Activated T-helper 1 cell treated with anti-CD3 and anti-CD28 coated beads, Interleukin-12 subunit alpha, Interleukin-12 subunit beta, Interleukin-2, Interleukin-4 antibody, amounts not matched to agents 30 ng/mL and 10 ng/mL and 1 ng/mL, durations not matched to agents 14 hours and 24 hours and 36 hours (primary cell): ENCODE results near the gene SLC66A3. TPM values are rescaled to one million over a fixed set of nuclear protein-coding genes. Genes with fewer than 3 reads are reported as not detected.

Experiments used
- DNase-seq: peaks from one replicate; pipeline ENCODE4 v3.0.0; 2021; ENCODE audit warnings: low spot score
- H3K27ac Mint-ChIP-seq: one replicate; pipeline ENCODE4 v1.8.0; 2021; ENCODE audit warnings: mild to moderate bottlenecking, mixed read lengths
- H3K27me3 Mint-ChIP-seq: one replicate; pipeline ENCODE4 v1.8.0; 2022; ENCODE audit warnings: mild to moderate bottlenecking, moderate library complexity, mixed read lengths; ENCODE audit not compliant: insufficient read depth
- H3K36me3 Mint-ChIP-seq: one replicate; pipeline ENCODE4 v1.8.0; 2021; ENCODE audit warnings: low read depth, mixed read lengths
- H3K4me1 Mint-ChIP-seq: one replicate; pipeline ENCODE4 v1.8.0; 2021; ENCODE audit warnings: low read depth, mixed read lengths
- H3K4me3 Mint-ChIP-seq: one replicate; pipeline ENCODE4 v1.8.0; 2021; ENCODE audit warnings: mild to moderate bottlenecking, moderate library complexity, mixed read lengths
- H3K9me3 Mint-ChIP-seq: one replicate; pipeline ENCODE4 v1.8.0; 2021; ENCODE audit warnings: mixed read lengths
- intact Hi-C: fragments of 100-400 bp; cut with micrococcal nuclease; formaldehyde crosslinking; loops from one replicate; pipeline ENCODE4 v1.15.1; 2024
- total RNA-seq: library from RNA; stranded (reverse); gene quantifications from 2 replicates; pipeline ENCODE4 v1.2.3, GENCODE V29; 2022

Gene SLC66A3
- total RNA-seq, 1 donor from 2014 or later, result 7.9 TPM

GRCh38 chr2:11213975-11214374 is 58.7 kb downstream of the SLC66A3 start:
- no peak overlapping the region for H3K4me3 Mint-ChIP-seq
- no peaks in the 10 kb centered on the region for H3K4me1 Mint-ChIP-seq
- no peaks in the 10 kb centered on the region for H3K27me3 Mint-ChIP-seq
- DNase-seq, result no peak
- no peak overlapping the region for H3K27ac Mint-ChIP-seq
- peaks cover 20% of the 10 kb centered on the region for H3K36me3 Mint-ChIP-seq
- H3K9me3 Mint-ChIP-seq, result no peaks in the 10 kb centered on the region
- intact Hi-C loops, result no loop called here

GRCh38 chr2:11214770-11215169 is 59.5 kb downstream of the SLC66A3 start:
- peaks cover 23% of the 10 kb centered on the region for H3K36me3 Mint-ChIP-seq
- no peak overlapping the region for H3K27ac Mint-ChIP-seq
- no peak for DNase-seq
- no peak overlapping the region for H3K4me3 Mint-ChIP-seq
- H3K4me1 Mint-ChIP-seq, result no peaks in the 10 kb centered on the region
- H3K27me3 Mint-ChIP-seq, result no peaks in the 10 kb centered on the region
- H3K9me3 Mint-ChIP-seq, result no peaks in the 10 kb centered on the region
- intact Hi-C loops, result no loop called here

- Mint-ChIP-seq H3K4me1 (no peaks in the 10 kb centered on the region), H3K4me3 (no peak overlapping the region), H3K36me3 (peaks cover 25% of the 10 kb centered on the region), H3K27ac (no peak overlapping the region), H3K9me3 (no peaks in the 10 kb centered on the region), H3K27me3 (no peaks in the 10 kb centered on the region)
- intact Hi-C loops, result no loop called here
- DNase-seq, result no peak
These were observed 60.1 kb downstream of the SLC66A3 start for GRCh38 chr2:11215407-11215806.

- no peaks in the 10 kb centered on the region for H3K9me3 Mint-ChIP-seq
- H3K27ac Mint-ChIP-seq, result no peak overlapping the region
- no peak for DNase-seq
- no peaks in the 10 kb centered on the region for H3K4me1 Mint-ChIP-seq
- no peak overlapping the region for H3K4me3 Mint-ChIP-seq
- H3K36me3 Mint-ChIP-seq, result peaks cover 23% of the 10 kb centered on the region
- H3K27me3 Mint-ChIP-seq, result no peaks in the 10 kb centered on the region
- intact Hi-C loops, result no loop called here
These were observed 65.2 kb downstream of the SLC66A3 start for GRCh38 chr2:11220445-11220844.

- Mint-ChIP-seq H3K27ac (no peak overlapping the region), H3K9me3 (no peaks in the 10 kb centered on the region), H3K36me3 (peaks cover 22% of the 10 kb centered on the region), H3K4me3 (no peak overlapping the region), H3K27me3 (no peaks in the 10 kb centered on the region), H3K4me1 (no peaks in the 10 kb centered on the region)
- intact Hi-C loops, result no loop called here
- no peak for DNase-seq
These were observed 67.6 kb downstream of the SLC66A3 start for GRCh38 chr2:11222845-11223244.

- no peaks in the 10 kb centered on the region for H3K27me3 Mint-ChIP-seq
- no peaks in the 10 kb centered on the region for H3K4me1 Mint-ChIP-seq
- H3K4me3 Mint-ChIP-seq, result no peak overlapping the region
- H3K36me3 Mint-ChIP-seq, result peaks cover 18% of the 10 kb centered on the region
- intact Hi-C loops, result no loop called here
- no peak overlapping the region for H3K27ac Mint-ChIP-seq
- H3K9me3 Mint-ChIP-seq, result no peaks in the 10 kb centered on the region
- DNase-seq, result no peak
These were observed 69.6 kb downstream of the SLC66A3 start for GRCh38 chr2:11224887-11225286.

GRCh38 chr2:11227595-11227994 is 72.3 kb downstream of the SLC66A3 start:
- Mint-ChIP-seq H3K9me3 (no peaks in the 10 kb centered on the region), H3K4me1 (no peaks in the 10 kb centered on the region), H3K36me3 (peaks cover 11% of the 10 kb centered on the region), H3K27ac (no peak overlapping the region), H3K27me3 (no peaks in the 10 kb centered on the region), H3K4me3 (no peak overlapping the region)
- intact Hi-C loops, result no loop called here
- no peak for DNase-seq

Other genes starting within 250 kb of the SLC66A3 start
- not detected in 2 replicates for gene KCNF1, start 243.5 kb upstream of the SLC66A3 start, total RNA-seq
- gene ROCK2, start 189.2 kb downstream of the SLC66A3 start, total RNA-seq, result 20.5 and 21.7 TPM in 2 replicates